Pancreas (tissue), 10 donors: ENCODE data around the gene F11R. TPM values are rescaled to one million over a fixed set of nuclear protein-coding genes. Genes with fewer than 3 reads are reported as not detected.
"Not testable (repeated sequence)": the region's sequence is repeated elsewhere in the genome, so short reads cannot be mapped to it uniquely, and the experiment has no call there.

Experiments used
- ATAC-seq, 4 donors: fragments of 200-7000 bp; cut with Tn5 transposase; one replicate each; pipeline versions ENCODE4 v1.8.0 to v1.9.1; 2020; ENCODE audit warnings: mild to moderate bottlenecking in 4 of 4, moderate library complexity in 4 of 4
- DNase-seq, 6 donors: peaks; one replicate each; pipeline ENCODE4 v3.0.0-alpha.2; 2020
- FAIRE-seq: peaks from 2 replicates; lab custom pipeline; 2012; peaks lifted over from hg19 to GRCh38; lab: Jason Lieb, UNC
- H3K27ac ChIP-seq, 4 donors: fragments of 200-600 bp; sonication (generic); 1 replicate in 3 of 4; 2 replicates in 1 of 4; pipeline versions ENCODE4 v1.5.0 to v1.8.0; 2020
- H3K27me3 ChIP-seq, 4 donors: fragments of 200-600 bp; one replicate each; pipeline ENCODE4 v1.8.0; 2021
- H3K36me3 ChIP-seq, 3 donors: fragments of 200-600 bp; sonication (generic) in 1 of 3; one replicate each; pipeline versions ENCODE4 v1.5.0 to v1.8.0; 2020 to 2021
- H3K4me1 ChIP-seq, 3 donors: fragments of 200-600 bp; one replicate each; pipeline ENCODE4 v1.8.0; 2021
- H3K4me3 ChIP-seq, 4 donors: fragments of 200-600 bp; sonication (generic) in 2 of 4; one replicate each; pipeline versions ENCODE4 v1.5.0 to v1.8.0; 2020 to 2021
- H3K9me3 ChIP-seq, 4 donors: fragments of 200-600 bp; one replicate each; pipeline ENCODE4 v1.8.0; 2021
- CTCF ChIP-seq, 4 donors: fragments of 200-600 bp; sonication (generic) in 3 of 4; IDR thresholded peaks; one replicate each; pipeline versions ENCODE4 v1.5.0 to v1.8.0; 2021; ENCODE audit warnings: antibody characterized with exemption in 4 of 4
- WGBS, 2 donors: extraction: QIAGEN DNeasy Blood & Tissue Kit; methylation state at CpG; one replicate each; pipeline ENCODE4 v1.1.7; 2013; 5-methylcytosine and 5-hydroxymethylcytosine counted together
- intact Hi-C, 3 donors: fragments of 100-400 bp; cut with DNase I; formaldehyde crosslinking; loops; one replicate each; pipeline versions ENCODE4 v1.11.1 to v1.14.2; 2022
- polyA plus RNA-seq, 2 donors: library from polyadenylated mRNA; stranded (reverse); fragments of 200-250 nt; gene quantifications; one replicate each; pipeline ENCODE4 v1.2.3, GENCODE V29; 2013
- total RNA-seq, 6 donors: library from RNA; stranded (reverse); fragmentation: NEBNext Ultra II Directional in 4 of 6; extraction: Animal tissue kit (Norgen Biotek cat#: 25700) in 4 of 6; gene quantifications; one replicate each; pipeline versions ENCODE4 v1.2.1 to v1.2.4, GENCODE V29; 2021 to 2023
- donor health status: healthy with polysubstance abuse.
- donor health status: DM: no; HTN: no; CAD: no; lungs with moderate emphysema.
- donor health status: DM: no; HTN: no; CAD: no.
- donor health status: control.
- donor health status: control.
- donor health status: Bipolar disorder and iron deficiency.
- donor health status: DM: yes; HTN: yes; CAD: no.
- donor health status: DM: no; HTN: no; CAD: no.
- donor health status: DM: no; HTN: no; CAD: no.
- donor health status: DM: yes; HTN: yes; CAD: no.

The F11R gene
- total and polyA plus RNA-seq, 8 donors: 22.7 to 59.5 (median 36.9) TPM

GRCh38 chr1:160952129-160952510 is 68.8 kb downstream of the F11R start:
- Histone ChIP-seq H3K27ac (no peak overlapping the region), H3K4me3 (no peak overlapping the region), H3K27me3 (no peaks in the 10 kb centered on the region), H3K36me3 (no peaks in the 10 kb centered on the region), H3K4me1 (no peaks in the 10 kb centered on the region), H3K9me3 (no peaks in the 10 kb centered on the region)
- FAIRE-seq (no peak), DNase-seq (no peak), ATAC-seq (peak in 1 of 4 donors; percentile 7)
- 82 to 87% methylated on average over 2 of the region's 2 CpGs for WGBS, 2 donors
- intact Hi-C loops: loop anchor here in 1 of 3 donors (5.0 to 10.0 kb wide), 2 partner anchors 115 to 227 kb away; no protein-coding TSS in a partner anchor
- no peak for TF ChIP-seq CTCF (IDR thresholded peaks at IDR 0.05)

- Histone ChIP-seq H3K27me3 (no peaks in the 10 kb centered on the region), H3K4me3 (no peak overlapping the region), H3K27ac (no peak overlapping the region), H3K4me1 (no peaks in the 10 kb centered on the region), H3K9me3 (no peaks in the 10 kb centered on the region), H3K36me3 (no peaks in the 10 kb centered on the region)
- peak; percentile 40 to 67 (median 54) for TF ChIP-seq CTCF (IDR thresholded peaks at IDR 0.05)
- intact Hi-C loops: loop anchor here in 1 of 3 donors (5.0 to 10.0 kb wide), 2 partner anchors 114 to 227 kb away; no protein-coding TSS in a partner anchor
- WGBS, 2 donors: 49 to 50% methylated on average over 8 of the region's 8 CpGs
- FAIRE-seq (no peak), DNase-seq (peak in 5 of 6 donors; percentile 30 to 74 (median 54)), ATAC-seq (peak; percentile 76 to 95 (median 92))
Measured at GRCh38 chr1:160951443-160952128, 69.4 kb downstream of the F11R start.

GRCh38 chr1:160950657-160951056 is 70.3 kb downstream of the F11R start:
- Histone ChIP-seq H3K36me3 (no peaks in the 10 kb centered on the region), H3K27ac (no peak overlapping the region), H3K9me3 (no peaks in the 10 kb centered on the region), H3K4me3 (no peak overlapping the region), H3K27me3 (no peaks in the 10 kb centered on the region), H3K4me1 (no peaks in the 10 kb centered on the region)
- no peak for TF ChIP-seq CTCF (IDR thresholded peaks at IDR 0.05)
- no peak for DNase-seq
- 92 to 94% methylated on average over 3 of the region's 3 CpGs for WGBS, 2 donors
- no peak for FAIRE-seq
- ATAC-seq: no peak
- intact Hi-C loops: loop anchor here in 1 of 3 donors (5.0 to 10.0 kb wide), 2 partner anchors 113 to 226 kb away; no protein-coding TSS in a partner anchor

GRCh38 chr1:160949881-160950280 is 71.1 kb downstream of the F11R start:
- no peaks in the 10 kb centered on the region for H3K4me1 ChIP-seq
- WGBS, 2 donors: 84 to 88% methylated on average over 2 of the region's 2 CpGs
- no peaks in the 10 kb centered on the region for H3K27me3 ChIP-seq
- no peak for ATAC-seq
- no peak for FAIRE-seq
- intact Hi-C loops: loop anchor here in 2 of 3 donors (5.0 to 10.0 kb wide), 2 partner anchors 113 to 225 kb away; no protein-coding TSS in a partner anchor
- no peak overlapping the region for H3K4me3 ChIP-seq
- TF ChIP-seq CTCF (IDR thresholded peaks at IDR 0.05): no peak
- no peaks in the 10 kb centered on the region for H3K9me3 ChIP-seq
- H3K27ac ChIP-seq: no peak overlapping the region
- DNase-seq: no peak
- no peaks in the 10 kb centered on the region for H3K36me3 ChIP-seq

- DNase-seq, H3K36me3 ChIP-seq, H3K27me3 ChIP-seq, H3K27ac ChIP-seq, FAIRE-seq, H3K9me3 ChIP-seq, ATAC-seq, H3K4me3 ChIP-seq, H3K4me1 ChIP-seq: not testable (repeated sequence)
- intact Hi-C loops: loop anchor here in 1 of 3 donors (5.0 kb wide), 1 partner anchor 112 kb away; no protein-coding TSS in a partner anchor
- WGBS, 2 donors: 47 to 65% methylated on average over 6 to 7 of the region's 7 CpGs
Measured at GRCh38 chr1:160949216-160949880, 71.6 kb downstream of the F11R start.

GRCh38 chr1:160947174-160947759 is 73.7 kb downstream of the F11R start:
- not testable (repeated sequence) for H3K36me3 ChIP-seq, FAIRE-seq, H3K9me3 ChIP-seq, H3K27ac ChIP-seq, DNase-seq, ATAC-seq, H3K4me3 ChIP-seq, H3K4me1 ChIP-seq, H3K27me3 ChIP-seq
- WGBS, 2 donors: 30 to 32% methylated on average over 7 of the region's 7 CpGs
- intact Hi-C loops: loop anchor here in 1 of 3 donors (5.0 kb wide), 1 partner anchor 110 kb away; no protein-coding TSS in a partner anchor

- not testable (repeated sequence) for H3K9me3 ChIP-seq, H3K36me3 ChIP-seq, H3K27ac ChIP-seq, H3K27me3 ChIP-seq, H3K4me3 ChIP-seq, FAIRE-seq, DNase-seq, ATAC-seq, H3K4me1 ChIP-seq
- intact Hi-C loops: loop anchor here in 1 of 3 donors (5.0 kb wide), 1 partner anchor 109 kb away; no protein-coding TSS in a partner anchor
- 83 to 91% methylated on average over 6 of the region's 6 CpGs for WGBS, 2 donors
Measured at GRCh38 chr1:160945881-160946280, 75.1 kb downstream of the F11R start.
